NK-92 treated with Interleukin-12 subunit alpha and Interleukin-12 subunit beta, amount 100 ng/mL, for 24 hours (cell line): Measurements from ENCODE around the gene KLF9.

ENCODE experiments used
- DNase-seq: peaks from one replicate; lab custom pipeline; 2025; lab: John Stamatoyannopoulos, UW

Gene KLF9

DNA sequence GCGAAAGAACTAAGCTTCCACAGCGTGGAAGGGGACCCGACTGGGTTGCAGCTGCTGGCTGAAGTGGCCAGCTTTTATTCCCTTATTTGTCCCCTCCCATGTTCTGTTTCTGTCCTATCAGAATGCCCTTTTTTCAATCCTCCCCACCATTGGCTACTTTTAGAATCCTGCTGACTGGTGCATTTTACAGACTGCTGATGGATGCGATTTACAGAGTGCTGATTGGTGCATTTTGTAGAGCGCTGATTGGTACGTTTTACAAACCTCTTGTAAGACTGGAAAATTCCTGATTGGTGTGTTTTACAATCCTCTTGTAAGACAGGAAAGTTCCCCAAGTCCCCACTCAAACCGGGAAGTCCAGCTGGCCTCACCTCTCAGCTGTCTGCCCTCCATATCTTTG lies 50.7 kb downstream of the KLF9 start:
- DNase-seq = no peak

DNA sequence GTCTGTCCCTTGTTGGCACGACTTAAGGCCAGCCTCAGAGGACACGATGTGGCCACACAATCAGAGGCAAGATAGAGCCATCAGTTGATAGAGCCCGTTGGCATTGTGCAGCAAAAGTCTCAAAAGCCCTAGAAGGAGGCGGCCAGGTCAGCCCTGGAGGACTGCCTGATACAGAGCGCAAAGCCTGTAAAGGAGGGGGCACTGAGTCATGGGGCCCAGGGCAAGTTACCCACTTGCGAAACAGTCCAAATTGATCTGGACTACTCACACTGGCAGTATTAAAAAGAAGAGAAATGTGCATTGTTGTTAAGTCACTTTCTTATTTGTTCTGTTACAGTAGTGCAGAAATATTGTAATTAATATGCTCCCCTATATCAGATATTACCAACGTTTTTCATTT lies 51.5 kb downstream of the KLF9 start:
- no peak for DNase-seq

DNA sequence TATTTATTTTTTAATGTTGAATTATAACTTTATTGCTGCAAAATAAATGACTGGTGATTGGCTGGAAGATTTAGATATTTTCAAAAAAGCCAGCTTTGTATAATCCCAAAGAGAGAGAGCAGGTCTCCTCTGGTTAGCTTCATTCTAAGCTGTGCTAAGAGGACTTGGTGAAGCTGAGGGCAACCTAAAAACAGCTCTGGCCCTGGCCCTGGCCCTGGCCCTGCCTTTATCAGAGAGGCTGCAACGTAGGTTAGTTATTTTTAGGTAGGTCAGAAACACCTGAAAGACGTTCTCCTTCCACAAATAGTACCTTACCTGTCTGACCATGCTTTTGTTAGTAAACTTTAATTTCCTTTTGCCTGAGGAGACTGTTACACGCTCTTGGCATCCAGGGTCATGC lies 58.7 kb downstream of the KLF9 start:
- no peak for DNase-seq

DNA sequence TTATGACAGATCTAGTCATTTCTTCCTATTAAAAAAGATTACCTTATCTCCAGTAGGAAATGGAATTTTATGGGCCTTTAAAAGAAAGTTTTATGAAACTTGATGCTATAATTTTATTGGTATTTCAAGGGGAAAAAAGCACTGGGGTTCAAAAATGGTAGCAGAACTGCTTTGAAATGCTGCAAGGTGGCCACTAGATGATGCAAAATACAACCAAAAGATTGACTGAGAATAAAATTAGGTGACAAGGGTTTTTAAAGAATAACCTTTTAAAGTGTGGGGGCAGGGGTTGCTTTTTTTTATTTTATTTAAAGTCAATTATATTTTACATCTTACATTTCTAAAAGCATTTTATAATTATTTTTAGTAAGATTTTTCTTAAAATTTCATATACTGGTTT lies 61.7 kb downstream of the KLF9 start:
- no peak for DNase-seq

DNA sequence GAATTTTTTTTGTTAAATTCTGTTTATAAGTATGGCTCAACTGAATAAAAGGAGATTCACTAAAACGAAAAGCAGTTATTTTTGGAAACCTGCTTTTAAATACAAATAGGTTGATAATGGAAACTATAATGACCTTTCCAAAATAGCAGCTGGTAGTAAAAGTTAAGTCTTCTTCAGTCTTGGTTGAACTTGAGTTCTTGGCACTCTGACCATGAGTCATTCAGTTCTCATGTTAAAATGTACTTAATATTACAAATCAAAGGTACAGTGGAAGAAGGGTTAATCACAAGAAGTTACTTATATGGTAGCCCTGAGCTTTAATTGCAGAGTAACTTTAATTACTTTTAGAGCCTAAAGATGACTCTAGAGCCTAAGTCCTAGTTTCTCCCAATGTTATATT lies 62.1 kb downstream of the KLF9 start:
- DNase-seq = no peak

DNA sequence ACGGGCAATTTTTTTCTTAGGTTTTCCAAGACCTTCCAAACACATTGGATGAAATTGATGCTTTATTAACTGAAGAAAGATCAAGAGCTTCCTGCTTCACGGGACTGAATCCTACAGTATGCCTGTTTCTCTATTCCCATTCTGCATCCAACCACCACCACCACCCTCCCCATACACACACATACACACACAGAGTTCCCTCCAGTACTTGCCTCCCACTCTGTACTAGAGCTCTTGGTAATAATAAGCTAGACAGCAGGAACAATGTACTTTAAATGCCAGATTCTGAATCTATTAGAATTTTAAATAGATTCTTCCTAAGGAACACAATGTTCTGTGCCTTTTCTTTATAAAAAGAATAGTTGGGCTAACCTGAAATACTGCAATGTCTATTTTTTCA lies 67.4 kb downstream of the KLF9 start:
- no peak for DNase-seq

DNA sequence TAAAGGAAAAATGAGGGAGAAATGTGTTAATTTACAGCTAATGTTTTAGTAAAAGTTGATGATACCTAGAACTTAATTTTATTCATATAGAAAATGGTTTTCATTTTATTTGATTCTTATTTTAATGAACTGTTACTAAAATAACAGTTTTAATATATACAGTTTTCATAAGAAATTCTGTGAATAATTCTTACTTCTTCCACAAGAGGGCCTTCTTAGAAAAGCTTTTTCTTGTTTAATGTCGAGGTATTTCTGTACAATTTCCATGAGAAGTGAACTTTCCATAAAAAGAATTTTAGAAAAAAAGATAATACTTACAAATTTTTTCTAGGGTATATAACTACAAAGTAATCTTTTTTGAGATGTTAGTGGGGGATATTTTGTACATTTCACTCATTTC lies 73.9 kb downstream of the KLF9 start:
- no peak for DNase-seq
